GM19351 (cell line): ENCODE results near the gene RFTN1.

ENCODE experiments used
- ATAC-seq: cut with Tn5 transposase; IDR thresholded peaks from one replicate; pipeline ENCODE4 v1.9.1; 2021; ENCODE audit warnings: mild to moderate bottlenecking, moderate library complexity; ENCODE audit not compliant: unreplicated experiment

Gene RFTN1

GRCh38 chr3:16412192-16412800, 101.2 kb downstream of the RFTN1 start:
- ATAC-seq: peak; percentile 36

DNA sequence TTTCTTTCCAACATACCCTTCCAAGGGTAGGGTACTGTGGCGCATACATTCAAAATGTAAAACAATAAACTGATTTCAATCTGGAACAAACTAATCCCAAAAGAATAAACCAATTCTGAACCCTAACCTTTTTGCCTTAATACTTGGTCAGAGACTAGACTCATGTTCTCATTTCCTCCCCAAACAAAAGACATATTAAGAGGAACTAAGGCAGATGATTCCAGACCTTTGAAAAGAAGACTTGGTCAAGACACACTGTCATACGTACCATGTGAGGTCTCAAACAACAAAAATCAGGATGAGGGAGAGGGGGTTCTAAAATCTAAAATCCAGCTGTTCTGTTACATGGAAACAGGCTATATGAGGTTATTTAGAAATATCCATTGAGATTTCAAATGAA, 102.1 kb downstream of the RFTN1 start:
- no peak for ATAC-seq

DNA sequence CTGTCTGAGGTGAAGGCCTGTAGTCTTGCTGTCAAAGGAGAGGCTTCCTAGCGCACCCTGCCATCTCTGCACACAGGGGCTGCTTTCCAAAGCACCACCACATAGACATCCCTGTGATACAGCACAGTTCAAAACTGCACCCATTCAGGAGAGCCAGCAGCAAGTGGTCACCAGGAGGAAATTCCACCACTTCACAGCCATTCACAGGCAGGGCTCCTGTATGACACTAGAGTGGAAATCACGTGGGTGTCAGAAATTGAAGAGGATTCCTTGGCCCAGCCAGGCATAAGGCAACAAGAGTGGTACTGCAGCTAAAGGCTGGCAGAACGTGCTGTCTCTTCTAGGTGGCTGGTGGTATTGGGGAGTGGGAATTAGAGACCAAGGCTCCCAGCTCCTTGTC, 102.8 kb downstream of the RFTN1 start:
- no peak for ATAC-seq

DNA sequence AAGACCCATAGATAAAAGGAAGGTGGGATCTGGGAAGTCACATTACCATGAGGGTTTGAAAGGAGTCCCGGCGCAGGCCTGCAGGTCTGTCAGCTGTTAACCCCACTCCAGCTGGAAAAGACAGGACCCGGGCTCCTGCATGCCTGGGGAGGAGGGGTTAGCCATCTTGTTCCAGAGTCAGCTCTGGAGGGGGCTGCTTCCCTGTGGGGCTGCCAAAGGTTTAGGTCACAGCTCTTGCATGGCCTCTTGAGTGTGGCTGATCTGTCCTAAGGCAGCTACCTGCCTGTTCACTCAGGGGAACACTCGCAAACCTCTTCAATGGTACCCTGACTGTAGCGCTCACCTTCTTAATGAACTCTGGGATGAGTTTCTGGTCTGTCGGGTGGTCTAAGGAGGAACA, 104.5 kb downstream of the RFTN1 start:
- no peak for ATAC-seq

DNA sequence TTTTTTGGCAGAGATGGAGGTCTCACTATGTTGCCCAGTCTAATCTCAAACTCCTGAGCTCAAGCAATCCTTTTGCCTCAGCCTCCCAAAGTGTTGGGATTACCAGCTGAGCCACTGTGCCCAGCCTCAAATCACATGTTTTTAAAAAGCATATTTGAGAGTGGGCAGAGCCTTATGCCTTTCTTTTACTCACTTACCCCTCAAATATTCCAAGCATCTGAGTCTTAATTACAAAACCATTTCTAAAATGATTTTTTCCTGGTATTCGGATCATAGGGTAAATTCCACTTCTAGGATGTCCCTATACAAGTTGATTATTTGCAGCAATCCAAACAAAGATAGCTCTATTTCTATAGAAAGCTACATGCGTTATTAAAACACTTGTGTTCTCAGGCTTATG, 106.1 kb downstream of the RFTN1 start:
- ATAC-seq: no peak

DNA sequence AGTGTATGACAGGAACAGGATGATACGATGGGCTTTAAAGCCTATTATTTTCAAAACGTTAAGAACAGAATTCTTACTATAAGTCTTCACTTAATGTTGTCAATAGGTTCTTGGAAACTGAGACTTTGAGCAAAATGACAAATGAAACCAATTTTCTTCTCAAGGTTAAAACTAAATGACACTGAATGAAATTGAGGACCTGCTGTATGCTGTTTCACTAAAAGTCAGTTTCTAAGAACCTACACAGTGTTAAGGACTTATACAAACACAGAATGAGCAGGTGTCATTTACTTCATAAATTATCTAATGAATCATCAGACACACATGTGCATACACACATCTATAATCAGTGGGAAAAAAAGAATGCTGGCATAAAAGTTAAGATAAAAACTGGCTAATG, 106.9 kb downstream of the RFTN1 start:
- ATAC-seq: no peak

GRCh38 chr3:16406166-16406565, 107.3 kb downstream of the RFTN1 start:
- no peak for ATAC-seq

GRCh38 chr3:16404349-16404895, 109.1 kb downstream of the RFTN1 start:
- ATAC-seq: no peak

DNA sequence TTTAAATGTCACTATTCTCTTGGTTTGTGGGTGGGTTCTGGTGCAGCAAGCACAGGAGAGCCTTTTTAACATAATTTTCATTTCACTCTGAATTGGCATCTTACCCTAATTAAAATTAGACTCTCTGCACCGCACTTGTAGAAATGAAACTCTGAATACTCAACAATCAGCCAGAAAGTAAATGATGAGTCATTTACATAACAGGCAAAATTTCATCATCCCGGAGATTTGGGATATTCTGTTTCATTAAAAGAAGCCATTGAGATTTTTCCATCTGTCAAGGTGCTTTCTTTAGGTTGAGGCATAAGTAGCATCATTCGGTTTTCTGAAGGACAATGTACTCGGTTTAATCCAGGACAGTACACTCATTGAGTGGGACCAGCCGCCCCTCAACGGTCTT, 111.0 kb downstream of the RFTN1 start:
- no peak for ATAC-seq

- no peak for ATAC-seq
Observed at GRCh38 chr3:16401273-16401672, 112.2 kb downstream of the RFTN1 start.

DNA sequence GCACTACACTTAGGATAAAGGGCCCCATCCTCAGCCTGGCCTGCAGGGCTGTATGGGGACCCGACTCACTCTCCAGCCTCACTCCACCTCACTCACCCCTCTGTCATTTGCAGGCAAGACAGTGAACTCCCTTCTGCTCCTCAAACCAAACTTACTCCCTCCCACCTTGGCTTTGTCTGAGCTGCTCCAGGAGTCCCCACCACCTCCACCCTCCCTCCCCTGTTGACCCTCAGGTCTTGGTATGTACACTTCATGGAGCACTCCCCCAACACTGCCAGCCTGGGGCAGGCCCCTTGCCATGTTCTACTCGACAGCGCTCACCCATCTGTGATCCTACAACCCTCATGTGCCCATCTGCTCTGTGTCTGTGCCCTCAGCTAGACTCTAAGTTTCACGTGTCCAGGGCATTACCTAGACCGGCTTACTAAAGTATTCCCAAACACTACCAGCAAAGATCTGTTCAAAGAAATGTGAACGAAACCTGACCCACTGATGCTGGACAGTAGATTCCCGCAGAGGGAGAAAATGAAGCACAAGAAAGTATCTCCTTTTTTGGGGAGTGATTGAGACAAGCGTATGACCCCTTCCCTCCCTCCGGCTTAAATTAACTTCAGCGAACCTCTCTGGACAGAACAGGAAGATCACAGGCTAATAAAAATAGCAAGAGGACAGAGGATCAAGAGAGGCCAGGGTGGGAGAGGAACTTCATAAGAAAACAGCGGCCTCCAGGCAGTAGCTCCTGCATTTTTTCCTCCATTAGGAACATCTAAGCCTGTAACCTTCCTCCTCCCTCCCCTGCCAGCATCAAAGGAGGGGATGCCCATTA, 113.2 kb downstream of the RFTN1 start:
- no peak for ATAC-seq

DNA sequence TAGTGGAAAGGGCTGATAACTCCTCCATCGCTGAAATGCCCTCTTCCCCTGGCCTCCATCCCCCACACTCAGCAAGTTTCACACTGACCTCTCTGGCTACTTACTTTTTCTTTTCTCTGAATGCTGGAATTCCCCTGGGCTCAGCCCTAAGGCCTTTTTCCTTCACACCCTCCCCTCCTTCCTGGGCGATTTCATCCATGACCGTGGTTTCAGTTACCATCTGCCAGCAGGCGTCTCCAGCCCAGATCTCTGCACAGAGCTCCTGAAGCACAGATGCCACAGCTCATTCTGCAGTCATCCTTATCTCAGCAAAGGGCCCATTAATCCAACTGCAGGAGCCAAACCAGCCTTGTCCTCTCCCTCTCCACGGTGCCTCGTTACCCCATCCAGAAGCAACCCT, 114.0 kb downstream of the RFTN1 start:
- ATAC-seq: no peak

DNA sequence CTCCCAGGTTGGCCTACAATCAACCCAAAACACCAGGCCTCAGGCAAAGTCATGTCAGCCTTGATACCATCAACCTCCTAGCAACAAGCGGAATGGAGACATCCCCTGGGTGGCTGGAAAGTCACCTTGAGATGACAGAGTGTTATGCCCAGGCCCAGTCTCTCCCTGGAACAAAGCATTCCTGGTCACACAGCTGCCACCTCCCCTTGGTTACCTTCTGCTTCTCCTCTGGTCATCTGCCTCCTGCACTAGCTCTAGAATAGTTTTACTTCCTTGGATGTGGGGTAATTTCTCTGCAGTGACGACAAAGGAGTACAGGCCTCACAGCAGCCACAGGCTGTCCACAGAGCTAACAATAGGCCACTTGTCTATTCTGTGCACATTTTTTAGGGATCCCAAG, 114.9 kb downstream of the RFTN1 start:
- ATAC-seq: no peak

DNA sequence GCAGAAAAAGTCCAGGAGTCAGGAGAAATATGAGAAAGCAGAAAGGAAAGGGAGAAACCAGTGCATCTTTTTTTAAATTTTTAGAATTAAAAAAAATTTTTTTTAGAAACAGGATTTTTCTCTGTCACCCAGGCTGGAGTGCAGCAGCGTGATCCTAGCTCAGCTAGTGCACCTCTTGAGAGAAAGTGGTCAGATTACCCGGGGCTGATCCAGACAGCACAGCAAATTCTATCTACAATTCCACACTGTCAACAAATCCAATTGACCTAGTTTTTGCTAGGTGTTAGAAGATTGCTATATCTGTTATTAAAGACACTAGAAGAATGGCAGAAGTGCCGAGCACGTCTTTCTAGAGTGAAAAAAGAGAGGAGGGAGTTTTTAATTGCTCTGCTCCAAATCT, 117.3 kb downstream of the RFTN1 start:
- no peak for ATAC-seq

DNA sequence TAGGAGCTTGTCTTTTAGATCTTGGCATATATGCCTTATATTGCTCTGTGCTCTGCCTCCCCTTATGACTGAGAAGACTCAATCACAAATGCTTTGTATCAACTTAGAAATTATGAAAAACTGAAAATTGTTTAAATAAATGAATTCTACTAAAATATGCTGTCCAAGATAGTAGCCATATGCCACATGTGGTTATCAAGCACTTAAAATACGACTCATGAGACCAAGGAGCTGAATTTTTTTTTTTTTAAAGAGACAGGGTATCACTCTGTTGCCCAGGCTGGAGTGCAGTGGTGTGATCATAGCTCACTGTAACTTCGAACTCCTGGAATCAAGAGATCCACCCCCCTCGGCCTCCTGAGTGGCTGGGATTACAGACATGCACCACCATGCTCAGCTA, 118.3 kb downstream of the RFTN1 start:
- ATAC-seq: no peak

DNA sequence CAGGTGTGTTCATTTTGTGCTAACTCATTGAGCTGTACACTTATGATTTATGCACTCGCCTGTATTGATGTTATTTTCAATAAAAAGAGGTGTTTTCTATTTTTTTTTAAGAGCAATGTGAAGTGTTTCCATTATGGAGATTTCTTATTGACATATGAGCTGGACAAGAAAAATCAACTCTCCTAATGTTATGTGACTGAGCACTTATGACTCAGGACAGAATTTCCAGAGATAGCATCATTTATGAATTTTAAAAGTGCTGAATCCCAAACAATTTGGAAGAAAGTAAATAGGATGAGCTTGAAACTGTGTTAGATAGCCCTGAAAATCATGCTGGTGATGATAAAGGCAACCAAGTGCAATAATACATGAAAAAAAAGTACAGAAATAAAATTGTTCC, 118.9 kb downstream of the RFTN1 start:
- no peak for ATAC-seq

GRCh38 chr3:16392717-16393116, 120.8 kb downstream of the RFTN1 start:
- no peak for ATAC-seq

- no peak for ATAC-seq
Observed at GRCh38 chr3:16392065-16392464, 121.4 kb downstream of the RFTN1 start.

GRCh38 chr3:16390581-16390980, 122.9 kb downstream of the RFTN1 start:
- ATAC-seq: no peak

GRCh38 chr3:16388850-16389441, 124.6 kb downstream of the RFTN1 start:
- no peak for ATAC-seq

DNA sequence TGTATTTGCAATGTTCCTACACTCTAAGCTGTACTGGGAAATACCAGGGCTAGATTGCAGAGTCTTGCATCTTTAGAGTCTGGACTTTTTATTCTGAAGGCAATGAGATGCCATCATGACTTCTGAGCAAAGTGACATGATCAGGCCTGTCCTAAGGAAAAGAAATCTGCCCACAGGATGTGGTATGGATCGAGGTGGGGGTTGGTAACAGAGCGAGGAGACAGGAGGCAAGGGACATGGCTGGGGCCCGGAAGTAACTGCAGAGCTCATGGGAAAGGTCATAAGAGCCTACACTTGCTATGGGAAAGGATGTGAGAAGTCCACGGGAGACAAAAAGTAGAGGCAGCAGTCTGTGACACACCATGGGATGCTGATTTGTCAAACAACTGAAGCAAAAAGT, 126.9 kb downstream of the RFTN1 start:
- ATAC-seq: no peak

DNA sequence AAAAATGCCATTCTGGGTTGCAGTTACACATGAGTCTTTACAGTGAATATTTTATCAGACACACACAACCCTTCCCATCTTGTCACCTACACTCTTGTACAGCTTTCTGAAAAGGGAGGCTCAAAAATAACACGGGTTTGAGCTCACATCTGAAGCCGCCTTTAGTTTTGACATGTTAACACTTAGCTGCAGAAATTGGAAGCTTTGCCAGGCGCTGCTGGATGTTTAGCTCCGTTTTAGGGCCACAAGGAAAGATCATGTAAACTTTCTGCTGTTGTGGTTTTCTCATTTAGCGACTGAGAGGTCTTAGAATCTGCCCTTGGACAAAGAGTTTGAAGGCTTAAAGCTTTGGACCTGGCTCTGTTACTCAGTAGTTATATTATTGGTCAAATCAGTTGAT, 128.3 kb downstream of the RFTN1 start:
- no peak for ATAC-seq
